Choroid plexus epithelial cell (primary cell): ENCODE data around the gene TXNDC2.

Source experiments
- DNase-seq: peaks from one replicate; pipeline ENCODE4 v3.0.0-alpha.2; 2010; ENCODE audit warnings: low read depth
- H3K4me3 ChIP-seq: 2 replicates; pipeline ENCODE4 v1.5.1; 2011; ENCODE audit warnings: low read depth, mild to moderate bottlenecking, control low read depth, low read length, moderate library complexity
- CTCF ChIP-seq: conservative IDR thresholded peaks from 2 replicates; pipeline ENCODE4 v1.5.1; 2011; ENCODE audit warnings: low read depth, mild to moderate bottlenecking, control low read depth, inconsistent platforms, low read length, moderate library complexity

TXNDC2 gene

GRCh38 chr18:9931146-9931545 is 45.4 kb downstream of the TXNDC2 start:
- no peak for DNase-seq
- H3K4me3 ChIP-seq: no peak overlapping the region

GRCh38 chr18:9931678-9932077 is 45.9 kb downstream of the TXNDC2 start:
- H3K4me3 ChIP-seq: no peak overlapping the region
- DNase-seq: no peak
- TF ChIP-seq CTCF: no peak

More at GRCh38 chr18:9931146-9931545, 45.4 kb downstream of the TXNDC2 start:
- TF ChIP-seq CTCF: no peak

- no peak for DNase-seq
Measured at GRCh38 chr18:9933865-9934264, 48.1 kb downstream of the TXNDC2 start.

GRCh38 chr18:9934274-9934673 is 48.5 kb downstream of the TXNDC2 start:
- no peak overlapping the region for H3K4me3 ChIP-seq
- DNase-seq: no peak
- no peak for TF ChIP-seq CTCF

More at GRCh38 chr18:9933865-9934264, 48.1 kb downstream of the TXNDC2 start:
- no peak overlapping the region for H3K4me3 ChIP-seq
- TF ChIP-seq CTCF: no peak
